ENCODE results near the gene PLA2G4D. TPM values are rescaled to one million over a fixed set of nuclear protein-coding genes. Genes with fewer than 3 reads are reported as not detected.

PLA2G4D gene
- polyA plus RNA-seq, 1 donor from 2014 or later = not detected

DNA sequence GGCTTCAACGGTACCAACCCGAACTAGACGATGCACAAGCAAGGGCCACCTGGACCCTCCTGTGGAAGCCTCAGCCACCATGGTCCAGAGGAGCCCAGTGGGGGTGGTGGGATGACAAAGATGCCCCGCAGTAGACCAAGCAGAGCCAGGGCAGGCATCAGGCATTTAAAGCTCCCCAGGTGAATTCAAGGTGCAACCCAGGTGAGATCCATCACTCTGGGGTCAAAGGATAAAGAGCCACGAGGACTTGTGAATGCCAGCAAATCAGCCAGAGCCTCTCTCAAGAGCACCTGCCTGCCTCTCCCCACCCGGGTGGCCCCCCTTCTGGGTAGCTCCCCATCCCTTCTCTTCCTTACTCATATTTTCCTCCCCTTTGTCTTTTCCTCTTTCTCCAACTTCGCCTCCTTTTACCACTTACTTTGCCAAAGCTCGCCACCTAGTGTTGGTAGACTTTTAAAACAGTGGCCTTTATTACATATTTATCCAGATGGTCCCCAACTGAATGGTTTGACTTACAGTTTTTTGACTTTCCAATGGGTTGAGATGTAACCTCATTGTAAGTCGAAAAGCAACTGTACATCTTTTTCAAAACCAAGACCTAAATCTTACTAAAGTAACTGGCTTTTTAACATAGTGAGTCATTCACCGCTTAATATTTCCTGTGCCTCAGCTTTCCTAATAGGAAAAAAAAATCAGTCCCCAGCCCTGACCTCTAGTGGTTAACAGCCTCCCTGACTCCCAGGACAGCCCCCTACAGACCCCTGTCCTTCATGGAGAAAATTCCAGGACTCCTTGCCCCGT is 43.3 kb upstream of the PLA2G4D start:
- H2AFZ ChIP-seq (ENCODE audit: low read depth, low read length) = no peak overlapping the region
- no peak for TF ChIP-seq EP300 (conservative IDR thresholded peaks at IDR 0.05; ENCODE audit: poor library complexity, severe bottlenecking)
- no peak for TF ChIP-seq EZH2 (IDR thresholded peaks at IDR 0.05; ENCODE audit: borderline replicate concordance, insufficient read depth, low read length, poor library complexity, severe bottlenecking)
- TF ChIP-seq, protein P1, sequence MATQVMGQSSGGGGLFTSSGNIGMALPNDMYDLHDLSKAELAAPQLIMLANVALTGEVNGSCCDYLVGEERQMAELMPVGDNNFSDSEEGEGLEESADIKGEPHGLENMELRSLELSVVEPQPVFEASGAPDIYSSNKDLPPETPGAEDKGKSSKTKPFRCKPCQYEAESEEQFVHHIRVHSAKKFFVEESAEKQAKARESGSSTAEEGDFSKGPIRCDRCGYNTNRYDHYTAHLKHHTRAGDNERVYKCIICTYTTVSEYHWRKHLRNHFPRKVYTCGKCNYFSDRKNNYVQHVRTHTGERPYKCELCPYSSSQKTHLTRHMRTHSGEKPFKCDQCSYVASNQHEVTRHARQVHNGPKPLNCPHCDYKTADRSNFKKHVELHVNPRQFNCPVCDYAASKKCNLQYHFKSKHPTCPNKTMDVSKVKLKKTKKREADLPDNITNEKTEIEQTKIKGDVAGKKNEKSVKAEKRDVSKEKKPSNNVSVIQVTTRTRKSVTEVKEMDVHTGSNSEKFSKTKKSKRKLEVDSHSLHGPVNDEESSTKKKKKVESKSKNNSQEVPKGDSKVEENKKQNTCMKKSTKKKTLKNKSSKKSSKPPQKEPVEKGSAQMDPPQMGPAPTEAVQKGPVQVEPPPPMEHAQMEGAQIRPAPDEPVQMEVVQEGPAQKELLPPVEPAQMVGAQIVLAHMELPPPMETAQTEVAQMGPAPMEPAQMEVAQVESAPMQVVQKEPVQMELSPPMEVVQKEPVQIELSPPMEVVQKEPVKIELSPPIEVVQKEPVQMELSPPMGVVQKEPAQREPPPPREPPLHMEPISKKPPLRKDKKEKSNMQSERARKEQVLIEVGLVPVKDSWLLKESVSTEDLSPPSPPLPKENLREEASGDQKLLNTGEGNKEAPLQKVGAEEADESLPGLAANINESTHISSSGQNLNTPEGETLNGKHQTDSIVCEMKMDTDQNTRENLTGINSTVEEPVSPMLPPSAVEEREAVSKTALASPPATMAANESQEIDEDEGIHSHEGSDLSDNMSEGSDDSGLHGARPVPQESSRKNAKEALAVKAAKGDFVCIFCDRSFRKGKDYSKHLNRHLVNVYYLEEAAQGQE (IDR thresholded peaks at IDR 0.05; ENCODE audit: borderline replicate concordance) = no peak
- peak; percentile 74 for TF ChIP-seq SMC3 (conservative IDR thresholded peaks at IDR 0.05; ENCODE audit: poor library complexity)
- peak; percentile 69 for TF ChIP-seq RAD21 (conservative IDR thresholded peaks at IDR 0.05)
- TF ChIP-seq TAF1 (IDR thresholded peaks at IDR 0.05; ENCODE audit: low read depth) = no peak
- TF ChIP-seq MXI1 (conservative IDR thresholded peaks at IDR 0.05; ENCODE audit: poor library complexity, severe bottlenecking) = no peak
- TF ChIP-seq, protein P2, sequence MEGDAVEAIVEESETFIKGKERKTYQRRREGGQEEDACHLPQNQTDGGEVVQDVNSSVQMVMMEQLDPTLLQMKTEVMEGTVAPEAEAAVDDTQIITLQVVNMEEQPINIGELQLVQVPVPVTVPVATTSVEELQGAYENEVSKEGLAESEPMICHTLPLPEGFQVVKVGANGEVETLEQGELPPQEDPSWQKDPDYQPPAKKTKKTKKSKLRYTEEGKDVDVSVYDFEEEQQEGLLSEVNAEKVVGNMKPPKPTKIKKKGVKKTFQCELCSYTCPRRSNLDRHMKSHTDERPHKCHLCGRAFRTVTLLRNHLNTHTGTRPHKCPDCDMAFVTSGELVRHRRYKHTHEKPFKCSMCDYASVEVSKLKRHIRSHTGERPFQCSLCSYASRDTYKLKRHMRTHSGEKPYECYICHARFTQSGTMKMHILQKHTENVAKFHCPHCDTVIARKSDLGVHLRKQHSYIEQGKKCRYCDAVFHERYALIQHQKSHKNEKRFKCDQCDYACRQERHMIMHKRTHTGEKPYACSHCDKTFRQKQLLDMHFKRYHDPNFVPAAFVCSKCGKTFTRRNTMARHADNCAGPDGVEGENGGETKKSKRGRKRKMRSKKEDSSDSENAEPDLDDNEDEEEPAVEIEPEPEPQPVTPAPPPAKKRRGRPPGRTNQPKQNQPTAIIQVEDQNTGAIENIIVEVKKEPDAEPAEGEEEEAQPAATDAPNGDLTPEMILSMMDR (IDR thresholded peaks at IDR 0.05; ENCODE audit: poor library complexity, severe bottlenecking) = peak; percentile 70
- TF ChIP-seq POLR2AphosphoS5 (IDR thresholded peaks at IDR 0.05) = no peak
- H4K20me1 ChIP-seq (ENCODE audit: insufficient read depth) = no peaks in the 10 kb centered on the region
- H3K4me2 ChIP-seq (ENCODE audit: low read length) = no peak overlapping the region
- H3K9ac ChIP-seq (ENCODE audit: low read length) = no peak overlapping the region
- H3K36me3 ChIP-seq (ENCODE audit: insufficient read depth, low read length) = no peaks in the 10 kb centered on the region
- H3K9me3 ChIP-seq (ENCODE audit: low read length) = no peaks in the 10 kb centered on the region
- no peaks in the 10 kb centered on the region for H3K79me2 ChIP-seq (replicated peaks; ENCODE audit: insufficient read depth, low read length)
- H3K4me3 ChIP-seq (ENCODE audit: low read length) = no peak overlapping the region
- H3K27ac ChIP-seq (ENCODE audit: low read length) = no peak overlapping the region
- H3F3A ChIP-seq (ENCODE audit: insufficient read depth, low read length, poor library complexity, severe bottlenecking) = no peaks in the 10 kb centered on the region
- no peaks in the 10 kb centered on the region for H3K27me3 ChIP-seq (ENCODE audit: insufficient read depth, low read depth, low read length)
- H3K9me2 ChIP-seq (ENCODE audit: insufficient read depth, low read length) = no peaks in the 10 kb centered on the region

DNA sequence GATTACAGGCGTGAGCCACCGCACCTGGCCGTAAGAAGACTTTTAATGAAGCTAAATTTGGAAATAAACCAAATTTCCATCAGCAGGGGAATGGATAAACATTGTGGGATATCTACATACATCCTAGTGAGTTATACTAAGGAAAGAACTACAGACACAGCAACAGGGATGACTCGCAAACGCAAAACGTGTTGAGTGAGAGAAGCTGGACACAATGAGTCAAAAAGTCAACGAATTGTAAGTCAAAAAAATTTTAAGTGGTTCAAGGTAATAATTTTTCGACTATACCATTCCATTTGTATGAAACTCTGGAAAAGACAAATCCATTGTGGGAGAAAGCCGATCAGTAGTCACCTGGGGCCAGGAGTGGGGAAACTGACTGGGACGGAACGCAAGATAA is 42.2 kb upstream of the PLA2G4D start:
- Histone ChIP-seq H3K27me3 (ENCODE audit: insufficient read depth, low read depth, low read length) (no peaks in the 10 kb centered on the region), H3K9me2 (ENCODE audit: insufficient read depth, low read length) (no peaks in the 10 kb centered on the region), H3K9ac (ENCODE audit: low read length) (no peak overlapping the region), H3F3A (ENCODE audit: insufficient read depth, low read length, poor library complexity, severe bottlenecking) (no peaks in the 10 kb centered on the region), H2AFZ (ENCODE audit: low read depth, low read length) (no peak overlapping the region), H3K4me2 (ENCODE audit: low read length) (no peak overlapping the region), H3K9me3 (ENCODE audit: low read length) (no peaks in the 10 kb centered on the region), H3K36me3 (ENCODE audit: insufficient read depth, low read length) (no peaks in the 10 kb centered on the region), H4K20me1 (ENCODE audit: insufficient read depth) (no peaks in the 10 kb centered on the region), H3K79me2 (replicated peaks; ENCODE audit: insufficient read depth, low read length) (no peaks in the 10 kb centered on the region), H3K4me3 (ENCODE audit: low read length) (no peak overlapping the region), H3K27ac (ENCODE audit: low read length) (no peak overlapping the region)
- TF ChIP-seq POLR2AphosphoS5 (IDR thresholded peaks at IDR 0.05) = no peak
- no peak for TF ChIP-seq TAF1 (IDR thresholded peaks at IDR 0.05; ENCODE audit: low read depth)
- TF ChIP-seq EZH2 (IDR thresholded peaks at IDR 0.05; ENCODE audit: borderline replicate concordance, insufficient read depth, low read length, poor library complexity, severe bottlenecking) = no peak
- TF ChIP-seq, protein P2 (IDR thresholded peaks at IDR 0.05; ENCODE audit: poor library complexity, severe bottlenecking) = no peak
- no peak for TF ChIP-seq RAD21 (conservative IDR thresholded peaks at IDR 0.05)
- no peak for TF ChIP-seq EP300 (conservative IDR thresholded peaks at IDR 0.05; ENCODE audit: poor library complexity, severe bottlenecking)
- no peak for TF ChIP-seq SMC3 (conservative IDR thresholded peaks at IDR 0.05; ENCODE audit: poor library complexity)
- no peak for TF ChIP-seq MXI1 (conservative IDR thresholded peaks at IDR 0.05; ENCODE audit: poor library complexity, severe bottlenecking)
- TF ChIP-seq, protein P1 (IDR thresholded peaks at IDR 0.05; ENCODE audit: borderline replicate concordance) = no peak
